ENCODE measurements around the gene PHC2.

DNA sequence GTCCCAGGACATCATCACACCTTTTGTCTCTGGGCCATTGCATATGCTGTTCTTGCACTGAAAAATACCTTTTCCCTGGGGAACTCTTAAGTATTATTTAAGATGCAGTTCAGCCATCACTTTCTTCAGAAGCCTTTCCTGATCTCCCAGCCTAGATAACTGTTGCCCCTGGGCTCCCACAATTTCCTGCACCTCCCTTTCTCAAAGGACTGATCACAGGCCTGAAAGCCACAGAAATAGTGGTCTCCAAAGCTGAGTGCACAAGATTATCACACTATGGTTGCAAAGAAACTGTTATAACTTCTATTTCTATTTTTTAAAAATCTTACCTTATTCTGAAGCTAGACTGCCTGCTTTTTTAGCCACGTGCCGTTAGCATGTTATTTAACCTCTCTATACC lies 38.8 kb upstream of the PHC2 start:
- no peak for TF ChIP-seq EP300 (IDR thresholded peaks at IDR 0.05)
- TF ChIP-seq, protein P1, sequence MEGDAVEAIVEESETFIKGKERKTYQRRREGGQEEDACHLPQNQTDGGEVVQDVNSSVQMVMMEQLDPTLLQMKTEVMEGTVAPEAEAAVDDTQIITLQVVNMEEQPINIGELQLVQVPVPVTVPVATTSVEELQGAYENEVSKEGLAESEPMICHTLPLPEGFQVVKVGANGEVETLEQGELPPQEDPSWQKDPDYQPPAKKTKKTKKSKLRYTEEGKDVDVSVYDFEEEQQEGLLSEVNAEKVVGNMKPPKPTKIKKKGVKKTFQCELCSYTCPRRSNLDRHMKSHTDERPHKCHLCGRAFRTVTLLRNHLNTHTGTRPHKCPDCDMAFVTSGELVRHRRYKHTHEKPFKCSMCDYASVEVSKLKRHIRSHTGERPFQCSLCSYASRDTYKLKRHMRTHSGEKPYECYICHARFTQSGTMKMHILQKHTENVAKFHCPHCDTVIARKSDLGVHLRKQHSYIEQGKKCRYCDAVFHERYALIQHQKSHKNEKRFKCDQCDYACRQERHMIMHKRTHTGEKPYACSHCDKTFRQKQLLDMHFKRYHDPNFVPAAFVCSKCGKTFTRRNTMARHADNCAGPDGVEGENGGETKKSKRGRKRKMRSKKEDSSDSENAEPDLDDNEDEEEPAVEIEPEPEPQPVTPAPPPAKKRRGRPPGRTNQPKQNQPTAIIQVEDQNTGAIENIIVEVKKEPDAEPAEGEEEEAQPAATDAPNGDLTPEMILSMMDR (IDR thresholded peaks at IDR 0.05): no peak
- TF ChIP-seq POLR2A (IDR thresholded peaks at IDR 0.05): no peak
